SK-N-SH (cell line): ENCODE measurements around the gene C19orf12. TPM values are rescaled to one million over a fixed set of nuclear protein-coding genes. Genes with fewer than 3 reads are reported as not detected.

Source experiments
- CTCF ChIA-PET: fragments of 300-600, 350-600 bp; formaldehyde crosslinking; extraction: SDS; loops from one replicate; lab custom pipeline; 2021; lab: Yijun Ruan, JAX
- POLR2A ChIA-PET: fragments of 350-600 bp; sonication (Branson Sonifier 250); formaldehyde crosslinking; extraction: SDS; loops from one replicate; lab custom pipeline; 2020; ENCODE audit warnings: antibody characterized with exemption, inconsistent platforms; lab: Yijun Ruan, JAX
- DNase-seq: peaks from one replicate; pipeline ENCODE4 v3.0.0; 2012
- H2AFZ ChIP-seq: fragments of 200-600 bp; sonication (generic); 2 replicates; pipeline ENCODE4 v1.8.1; 2016; ENCODE audit warnings: antibody characterized with exemption, mild to moderate bottlenecking, low read depth
- H3F3A ChIP-seq: fragments of 200-600 bp; sonication (generic); replicated peaks from 2 replicates; pipeline ENCODE3; 2016; ENCODE audit warnings: antibody characterized with exemption, mild to moderate bottlenecking; ENCODE audit not compliant: insufficient read depth
- H3K27ac ChIP-seq, 2 experiments: fragments of 200-500 bp in 1 of 2; fragments of 200-600 bp in 1 of 2; sonication (Bioruptor generic) in 1 of 2; sonication (generic), shearing (Covaris generic) in 1 of 2; 2 replicates each; pipeline versions ENCODE4 v1.5.1 to v1.6.1; 2014 to 2016; ENCODE audit warnings: low read depth in 2 of 2, inconsistent platforms in 1 of 2, low read length in 1 of 2, mild to moderate bottlenecking in 1 of 2, mixed read lengths in 1 of 2
- H3K27me3 ChIP-seq: fragments of 200-600 bp; sonication (generic), shearing (Covaris generic); 2 replicates; pipeline ENCODE4 v1.6.1; 2016; ENCODE audit warnings: mixed run types; ENCODE audit not compliant: insufficient read depth
- H3K36me3 ChIP-seq, 2 experiments: fragments of 200-500 bp in 1 of 2; fragments of 200-600 bp in 1 of 2; sonication (Bioruptor generic) in 1 of 2; sonication (generic) in 1 of 2; replicated peaks in 1 of 2; 2 replicates each; pipeline versions ENCODE3 to v1.5.1; 2014 to 2016; ENCODE audit warnings: low read length in 1 of 2, mild to moderate bottlenecking in 1 of 2; ENCODE audit not compliant: insufficient read depth in 2 of 2, control insufficient read depth in 1 of 2
- H3K4me1 ChIP-seq, 2 experiments: fragments of 200-500 bp in 1 of 2; fragments of 200-600 bp in 1 of 2; sonication (Bioruptor generic) in 1 of 2; sonication (generic), shearing (Covaris generic) in 1 of 2; 2 replicates each; pipeline versions ENCODE4 v1.5.1 to v1.6.1; 2014 to 2016; ENCODE audit warnings: low read depth in 1 of 2, low read length in 1 of 2, mixed run types in 1 of 2; ENCODE audit not compliant: insufficient read depth in 2 of 2, control insufficient read depth in 1 of 2
- H3K4me2 ChIP-seq: fragments of 200-600 bp; sonication (generic), shearing (Covaris generic); 2 replicates; pipeline ENCODE4 v1.6.1; 2017; ENCODE audit warnings: mixed run types
- H3K4me3 ChIP-seq, 2 experiments: fragments of 200-500 bp in 1 of 2; fragments of 200-600 bp in 1 of 2; sonication (Bioruptor generic) in 1 of 2; sonication (generic), shearing (Covaris generic) in 1 of 2; 2 replicates each; pipeline versions ENCODE4 v1.5.1 to v1.8.1; 2014 to 2016; ENCODE audit warnings: low read depth in 2 of 2, inconsistent platforms in 1 of 2, low read length in 1 of 2, mild to moderate bottlenecking in 1 of 2, mixed read lengths in 1 of 2, moderate library complexity in 1 of 2
- H3K79me2 ChIP-seq: fragments of 200-600 bp; sonication (generic); 2 replicates; pipeline ENCODE4 v1.8.1; 2017; ENCODE audit warnings: mild to moderate bottlenecking; ENCODE audit not compliant: insufficient read depth
- H3K9ac ChIP-seq: fragments of 200-600 bp; sonication (generic); 2 replicates; pipeline ENCODE4 v1.6.1; 2017; ENCODE audit warnings: mixed run types
- H3K9me2 ChIP-seq: fragments of 200-600 bp; sonication (generic); 2 replicates; pipeline ENCODE4 v1.6.1; 2017; ENCODE audit warnings: mixed run types
- H3K9me3 ChIP-seq: fragments of 200-600 bp; sonication (generic); 2 replicates; pipeline ENCODE4 v1.6.1; 2017; ENCODE audit warnings: mixed run types, mild to moderate bottlenecking, moderate library complexity
- H4K20me1 ChIP-seq: fragments of 200-600 bp; sonication (generic); 2 replicates; pipeline ENCODE4 v1.6.1; 2017; ENCODE audit warnings: mild to moderate bottlenecking, mixed run types; ENCODE audit not compliant: insufficient read depth
- CTCF ChIP-seq: fragments of 200-600 bp; sonication (generic); IDR thresholded peaks from 2 replicates; pipeline ENCODE4 v1.6.1; 2017; ENCODE audit warnings: antibody characterized with exemption, mild to moderate bottlenecking, moderate library complexity
- EP300 ChIP-seq, 2 experiments: IDR thresholded peaks; 2 replicates each; pipeline versions ENCODE4 v1.4.0 to v1.6.1; 2012; ENCODE audit warnings: borderline replicate concordance in 1 of 2, low read depth in 1 of 2, low read length in 1 of 2
- IRF3 ChIP-seq: fragments of 150-350 bp; IDR thresholded peaks from 2 replicates; pipeline ENCODE4 v1.6.1; 2016; ENCODE audit warnings: mild to moderate bottlenecking, low read depth, low read length
- MXI1 ChIP-seq: IDR thresholded peaks from 2 replicates; pipeline ENCODE4 v1.6.1; 2012; ENCODE audit warnings: mild to moderate bottlenecking, low read depth, low read length, improper control_type of control experiment
- NRF1 ChIP-seq: IDR thresholded peaks from 2 replicates; pipeline ENCODE4 v1.6.1; 2012; ENCODE audit warnings: low read depth, mild to moderate bottlenecking, low read length
- PBX3 ChIP-seq: IDR thresholded peaks from 2 replicates; pipeline ENCODE4; 2012
- RAD21 ChIP-seq: IDR thresholded peaks from 2 replicates; pipeline ENCODE4 v1.6.1; 2012; ENCODE audit warnings: mild to moderate bottlenecking, low read length
- RCOR1 ChIP-seq: fragments of 150-350 bp; IDR thresholded peaks from 2 replicates; pipeline ENCODE4 v1.6.1; 2017; ENCODE audit warnings: antibody characterized with exemption, low read length
- SIN3A ChIP-seq: IDR thresholded peaks from 2 replicates; pipeline ENCODE4 v1.6.1; 2012; ENCODE audit warnings: low read depth, mild to moderate bottlenecking, low read length, moderate library complexity, borderline replicate concordance
- USF1 ChIP-seq: IDR thresholded peaks from 2 replicates; pipeline ENCODE4 v1.4.0; 2012; ENCODE audit warnings: low read depth, borderline replicate concordance
- WGBS: methylation state at CpG from one replicate; pipeline ENCODE4 v1.1.6; 2017; ENCODE audit warnings: low lambda C conversion rate; 5-methylcytosine and 5-hydroxymethylcytosine counted together
- polyA plus RNA-seq, 3 experiments: library from polyadenylated mRNA; depleted of rRNA; stranded (reverse); fragments of >200 nt; gene quantifications; 2 replicates each; pipeline ENCODE4 v1.2.3, GENCODE V29; 2012

The C19orf12 gene
- polyA plus RNA-seq, 1 of the 3 experiments (the other 2 are of a cell fraction) = 30.5 TPM

GRCh38 chr19:29705706-29706105 lies 9.4 kb downstream of the C19orf12 start:
- Histone ChIP-seq H2AFZ (no peak overlapping the region), H3K9me2 (no peaks in the 10 kb centered on the region), H3K4me3 (no peak overlapping the region), H3K9ac (no peak overlapping the region), H3K36me3 (peaks cover 10 to 33% of the 10 kb centered on the region in 2 experiments), H4K20me1 (peaks cover 24% of the 10 kb centered on the region; the same call in 1 of the 2 replicates), H3K27me3 (no peaks in the 10 kb centered on the region), H3K27ac (no peak overlapping the region), H3F3A (no peaks in the 10 kb centered on the region), H3K4me2 (no peak overlapping the region), H3K4me1 (no peaks in the 10 kb centered on the region; a peak in 1 of 4 replicates), H3K9me3 (no peaks in the 10 kb centered on the region), H3K79me2 (peaks cover 23% of the 10 kb centered on the region; the same call in 1 of the 2 replicates)
- WGBS = 94% methylated on average over 9 of the region's 9 CpGs
- no peak for DNase-seq
- CTCF ChIA-PET = interaction anchor here (2.1 to 4.1 kb wide), 3 partner anchors 11 to 96 kb away, joined by 7 to 25 read pairs (median 16); no protein-coding TSS in a partner anchor
- POLR2A ChIA-PET = no interaction called here
- TF ChIP-seq IRF3 (no peak), PBX3 (no peak), SIN3A (no peak), CTCF (no peak), EP300 (IDR thresholded peaks at IDR 0.05; ENCODE audit: borderline replicate concordance in 1 of 2, low read depth in 1 of 2, low read length in 1 of 2) (no peak), USF1 (no peak), NRF1 (no peak), RAD21 (no peak), RCOR1 (no peak), MXI1 (no peak)
- TF ChIP-seq, all 33 proteins: peak for 0
